ENCODE measurements around the gene TBC1D13. TPM values are rescaled to one million over a fixed set of nuclear protein-coding genes. Genes with fewer than 3 reads are reported as not detected.
A peak's percentile ranks its signal among the peaks of the same experiment; 100 is the strongest.
"Not testable (repeated sequence)": the region's sequence is repeated elsewhere in the genome, so short reads cannot be mapped to it uniquely, and the experiment has no call there.

The TBC1D13 gene
- 16.6 TPM for total RNA-seq
- long read RNA-seq, transcript TBC1D13-202 (12 exons, 3,906 nt) = major isoform, 10 of 28 reads
- long read RNA-seq, partial matches to known transcripts = 13 of 28 reads
- long read RNA-seq, other reads (novel, unspliced or antisense) = 5 of 28 reads

DNA sequence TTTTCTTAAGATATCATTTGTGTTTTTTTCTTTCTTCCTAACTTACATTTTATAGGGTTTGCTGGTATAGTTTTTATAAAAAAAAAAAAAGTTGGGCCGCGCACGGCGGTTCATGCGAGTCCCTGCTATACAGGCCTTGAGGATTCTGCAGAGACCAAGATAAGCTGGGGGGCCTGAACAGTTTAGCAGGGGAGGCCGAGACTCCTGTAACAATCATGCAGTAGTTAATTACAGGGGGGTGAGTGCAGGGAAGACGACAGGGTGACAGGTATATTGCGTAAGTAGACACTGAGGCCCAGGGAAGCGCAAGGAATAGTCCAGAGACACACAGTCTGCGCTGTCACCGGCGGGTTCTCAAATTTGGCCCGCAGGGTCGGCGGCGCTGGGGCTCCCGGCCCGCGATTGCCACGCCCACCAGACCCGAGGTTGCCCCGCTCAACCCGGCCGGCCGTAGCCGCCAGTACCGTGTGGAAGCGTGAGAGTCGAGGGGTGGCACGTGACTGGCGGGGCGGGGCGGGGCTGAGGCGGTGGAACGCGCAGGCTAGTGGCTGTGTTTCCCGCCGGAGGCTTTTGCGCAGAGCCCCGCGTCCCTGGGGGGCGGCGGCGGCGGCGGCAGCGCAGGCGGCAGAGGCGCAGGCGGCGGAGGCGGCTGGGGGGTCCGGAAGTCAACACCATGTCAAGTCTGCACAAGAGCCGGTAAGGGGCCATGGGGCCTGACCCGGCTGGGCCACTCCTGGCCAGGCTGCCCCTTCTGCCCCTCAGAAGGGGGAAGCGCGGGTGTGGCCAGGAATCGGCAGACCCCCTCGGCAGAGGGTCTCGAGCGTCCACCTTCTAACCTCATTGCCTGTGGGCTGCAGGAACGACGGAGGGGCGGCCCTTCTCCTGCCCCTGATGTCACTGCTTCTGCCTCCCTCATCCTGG is at the start of gene TBC1D13:
TBC1D13 (plus strand) TSS at position 573 of the 921 bp plus-strand sequence; CDS start at position 674, 101 bp downstream.
- ATAC-seq (peak; percentile 98), DNase-seq (ENCODE audit: missing footprints) (peak; percentile 93)
- intact Hi-C loops (cut with DNase I) = loop anchor here (1.0 kb wide), 1 partner anchor 16 kb away; the partner anchor contains the start of gene ZER1

DNA sequence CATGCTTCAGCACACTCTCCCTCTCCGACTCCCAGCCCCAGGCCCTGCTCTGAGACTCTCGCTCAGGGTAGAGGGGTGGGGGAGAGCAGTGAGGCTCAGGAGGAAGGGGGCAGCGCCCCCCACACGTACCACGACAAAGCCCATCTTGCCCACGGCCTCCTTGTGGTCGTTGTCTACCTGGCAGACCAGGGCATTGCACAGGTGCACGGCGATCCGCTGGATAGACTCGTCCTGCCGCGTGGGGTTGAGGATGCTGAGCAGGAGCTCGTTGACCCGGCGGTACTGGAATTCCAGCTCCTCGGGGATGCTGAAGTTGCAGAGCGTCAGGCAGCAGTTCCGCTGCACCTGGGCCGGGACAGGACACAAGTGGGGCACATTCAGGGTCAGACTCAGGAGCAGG is 44.7 kb upstream of the TBC1D13 start:
- no peak for ATAC-seq
- intact Hi-C loops (cut with DNase I) = no loop called here
- DNase-seq (ENCODE audit: missing footprints) = peak; percentile 37

- DNase-seq (ENCODE audit: missing footprints) = peak; percentile 4
- intact Hi-C loops (cut with DNase I) = no loop called here
- no peak for ATAC-seq
Measured at GRCh38 chr9:128743421-128743820, 43.6 kb upstream of the TBC1D13 start.

DNA sequence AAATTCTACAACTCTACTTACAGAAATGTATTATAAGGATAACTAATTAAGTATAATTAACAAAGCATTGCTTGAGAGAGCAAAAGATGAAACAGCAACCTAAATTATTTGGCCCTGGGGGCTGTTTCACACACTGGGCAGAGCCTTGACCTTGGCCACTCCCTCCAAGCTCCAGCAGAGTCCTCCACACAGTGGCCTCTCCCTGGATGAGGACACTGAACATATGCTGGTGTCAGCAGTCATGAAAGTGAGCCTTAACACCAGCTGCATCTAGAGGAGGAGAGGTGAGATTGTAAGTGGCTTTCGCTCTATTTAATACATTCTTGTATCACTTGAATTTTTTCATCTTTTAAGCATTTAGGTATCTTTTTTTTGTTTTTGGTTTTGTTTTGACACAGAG is 39.8 kb upstream of the TBC1D13 start:
- DNase-seq (ENCODE audit: missing footprints) (no peak), ATAC-seq (no peak)
- intact Hi-C loops (cut with DNase I) = no loop called here

GRCh38 chr9:128750926-128751595 is 36.0 kb upstream of the TBC1D13 start:
- DNase-seq (ENCODE audit: missing footprints) = peak; percentile 55
- intact Hi-C loops (cut with DNase I) = no loop called here
- no peak for ATAC-seq

DNA sequence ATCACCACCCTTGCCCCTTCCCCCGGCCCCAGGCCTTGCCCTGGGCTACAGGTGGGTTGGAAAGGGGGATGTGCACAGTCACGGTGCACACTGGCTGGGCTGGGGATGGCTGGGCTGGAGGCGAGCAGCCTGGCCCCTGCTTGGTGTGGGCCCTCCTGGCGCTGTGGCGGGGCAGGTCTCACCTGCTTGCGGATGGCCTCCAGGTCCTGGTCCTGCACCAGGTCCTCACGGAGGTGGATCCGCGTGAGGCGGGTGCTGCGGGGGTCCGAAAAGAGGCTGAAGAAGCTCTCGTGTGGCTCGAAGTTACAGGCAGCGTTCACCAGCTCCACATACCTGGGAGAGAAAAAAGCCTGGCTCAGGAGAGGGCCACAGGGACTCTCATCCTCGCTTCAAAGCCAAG is 33.4 kb upstream of the TBC1D13 start:
- peak; percentile 66 for DNase-seq (ENCODE audit: missing footprints)
- no peak for ATAC-seq
- intact Hi-C loops (cut with DNase I) = no loop called here

- intact Hi-C loops (cut with DNase I) = no loop called here
- ATAC-seq (no peak), DNase-seq (ENCODE audit: missing footprints) (no peak)
Measured at GRCh38 chr9:128757602-128758001, 29.5 kb upstream of the TBC1D13 start.

GRCh38 chr9:128762671-128763449 is 24.2 kb upstream of the TBC1D13 start:
- DNase-seq (ENCODE audit: missing footprints) = peak; percentile 62
- intact Hi-C loops (cut with DNase I) = no loop called here
- ATAC-seq = no peak

DNA sequence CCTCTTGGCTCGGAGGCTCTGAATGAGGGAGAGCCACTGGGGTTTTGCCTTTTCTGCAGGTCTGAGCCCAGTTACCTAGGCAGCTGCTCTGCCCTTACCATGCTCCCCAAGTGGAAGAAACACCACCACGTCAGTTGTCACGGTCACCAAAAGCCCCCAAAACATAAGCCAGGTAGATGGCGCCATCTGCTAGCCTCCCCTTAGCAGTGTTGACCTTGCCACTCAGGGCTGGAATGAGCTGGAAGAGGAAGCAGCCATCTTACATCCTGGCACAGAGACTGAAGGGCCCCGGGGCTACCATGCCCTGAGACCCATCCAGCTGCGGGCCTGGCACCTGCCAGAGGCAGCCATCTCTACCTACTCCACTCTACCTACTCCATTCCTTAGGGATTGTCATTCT is 22.7 kb upstream of the TBC1D13 start:
- intact Hi-C loops (cut with DNase I) = no loop called here
- peak; percentile 15 for DNase-seq (ENCODE audit: missing footprints)
- ATAC-seq = no peak

DNA sequence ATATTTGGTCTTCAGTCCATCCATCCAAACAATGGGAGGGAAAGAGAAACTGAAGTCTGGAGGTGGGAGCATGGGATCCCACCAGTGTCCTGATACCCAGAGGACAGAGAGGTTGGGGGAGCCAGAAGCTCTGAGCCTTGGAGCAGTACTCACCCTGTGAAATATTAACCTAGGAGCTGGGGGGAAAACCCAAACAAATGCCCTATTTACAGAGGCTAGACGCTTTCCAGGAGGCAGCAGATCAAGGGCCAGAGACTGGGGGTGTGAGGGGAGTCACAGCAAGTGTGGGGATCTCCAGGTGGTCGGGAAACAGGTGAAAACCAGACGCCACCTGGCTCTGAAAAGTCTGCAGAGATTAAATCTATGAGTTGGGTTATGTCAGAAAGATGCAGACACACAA is 21.6 kb upstream of the TBC1D13 start:
- DNase-seq (ENCODE audit: missing footprints) = peak; percentile 1
- ATAC-seq = no peak
- intact Hi-C loops (cut with DNase I) = no loop called here

- ATAC-seq = no peak
- peak; percentile 27 for DNase-seq (ENCODE audit: missing footprints)
- intact Hi-C loops (cut with DNase I) = no loop called here
Measured at GRCh38 chr9:128768606-128769005, 18.4 kb upstream of the TBC1D13 start.

DNA sequence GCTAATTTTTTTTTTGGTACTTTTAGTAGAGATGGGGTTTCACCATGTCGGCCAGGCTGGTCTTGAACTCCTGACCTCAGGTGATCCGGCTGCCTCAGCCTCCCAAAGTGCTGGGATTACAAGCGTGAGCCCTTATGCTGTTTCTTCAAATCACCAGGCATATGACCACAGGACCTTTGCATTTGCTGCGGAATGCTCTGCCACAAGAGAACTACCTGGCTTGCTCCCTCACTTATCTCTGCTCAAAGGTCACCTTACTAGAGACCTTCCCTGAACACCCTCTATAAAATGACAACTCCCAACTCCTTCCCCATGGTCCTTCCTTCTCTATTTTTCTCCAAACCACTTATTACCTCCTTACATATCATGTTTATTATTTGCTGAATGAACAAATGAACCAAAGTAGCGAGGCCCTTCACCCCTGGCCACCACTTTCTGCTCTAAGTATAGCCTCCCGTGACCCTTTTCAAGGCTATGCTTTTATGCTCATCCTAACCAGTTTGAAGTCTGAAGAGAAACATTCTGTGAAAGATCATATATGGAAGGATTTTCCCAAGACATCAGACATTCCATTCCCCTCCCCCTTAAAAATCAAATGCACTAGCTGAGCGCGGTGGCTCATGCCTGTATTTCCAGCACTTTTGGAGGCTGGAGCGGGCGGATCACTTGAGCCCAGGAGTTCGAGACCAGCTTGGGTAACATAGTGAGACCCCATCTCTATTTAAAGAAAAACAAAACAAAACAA is 16.6 kb upstream of the TBC1D13 start:
- intact Hi-C loops (cut with DNase I) = loop anchor here (1.0 kb wide), 1 partner anchor 17 kb away; the partner anchor contains the start of gene TBC1D13
- DNase-seq (ENCODE audit: missing footprints) (no peak), ATAC-seq (no peak)

GRCh38 chr9:128771094-128771721 is 15.8 kb upstream of the TBC1D13 start:
- intact Hi-C loops (cut with DNase I) = loop anchor here (1.0 kb wide), 1 partner anchor 16 kb away; the partner anchor contains the start of gene TBC1D13
- ATAC-seq (peak; percentile 5), DNase-seq (ENCODE audit: missing footprints) (no peak)

DNA sequence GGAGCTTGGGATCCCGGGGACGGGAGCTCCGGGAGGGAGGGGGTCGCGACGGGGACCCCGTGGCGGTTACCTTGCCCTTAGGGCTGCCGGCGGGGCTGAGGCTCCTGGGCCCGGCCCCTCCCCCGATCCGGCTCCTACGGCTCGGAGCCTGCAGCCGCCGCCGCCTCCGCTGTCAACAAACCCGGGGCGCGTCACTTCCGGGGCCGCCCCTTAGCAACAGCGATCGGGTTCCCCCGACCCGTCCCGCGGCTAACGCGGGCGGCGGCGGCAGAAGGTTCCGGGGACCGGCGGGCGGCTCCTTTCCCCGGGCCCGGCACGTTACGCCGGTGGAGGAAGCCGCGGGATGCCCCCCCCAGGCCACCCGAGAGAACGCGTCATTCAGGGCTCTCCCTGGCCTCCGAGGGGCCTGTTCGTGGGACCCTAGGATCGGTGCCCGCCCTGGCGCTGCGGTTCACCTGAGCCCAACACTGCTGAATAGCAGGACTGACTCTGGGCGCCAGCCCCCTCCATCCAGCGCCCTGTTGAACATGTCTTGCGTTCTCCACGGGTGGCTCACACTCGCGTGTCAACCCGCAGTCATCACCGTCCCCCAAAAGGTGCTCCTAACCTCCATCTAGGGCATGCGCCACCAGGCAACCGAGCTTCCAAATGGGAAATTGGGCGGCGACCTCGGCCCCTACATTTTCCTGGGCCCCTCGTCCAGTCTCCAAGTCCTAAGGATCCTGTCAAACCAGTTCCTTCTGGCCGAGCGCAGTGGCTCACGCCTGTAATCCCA is 15.1 kb upstream of the TBC1D13 start, which contains the start of gene ZER1:
ZER1 (minus strand) TSS at position 183 of the 775 bp plus-strand sequence. CDS start 16,362 bp downstream, outside the sequence.
- intact Hi-C loops (cut with DNase I) = loop anchor here (1.0 kb wide), 1 partner anchor 15 kb away; the partner anchor contains the start of gene TBC1D13
- DNase-seq (ENCODE audit: missing footprints) = peak; percentile 99
- peak; percentile 98 for ATAC-seq

- intact Hi-C loops (cut with DNase I) = no loop called here
- DNase-seq (ENCODE audit: missing footprints) (no peak), ATAC-seq (no peak)
Measured at GRCh38 chr9:128773049-128773448, 14.0 kb upstream of the TBC1D13 start.

DNA sequence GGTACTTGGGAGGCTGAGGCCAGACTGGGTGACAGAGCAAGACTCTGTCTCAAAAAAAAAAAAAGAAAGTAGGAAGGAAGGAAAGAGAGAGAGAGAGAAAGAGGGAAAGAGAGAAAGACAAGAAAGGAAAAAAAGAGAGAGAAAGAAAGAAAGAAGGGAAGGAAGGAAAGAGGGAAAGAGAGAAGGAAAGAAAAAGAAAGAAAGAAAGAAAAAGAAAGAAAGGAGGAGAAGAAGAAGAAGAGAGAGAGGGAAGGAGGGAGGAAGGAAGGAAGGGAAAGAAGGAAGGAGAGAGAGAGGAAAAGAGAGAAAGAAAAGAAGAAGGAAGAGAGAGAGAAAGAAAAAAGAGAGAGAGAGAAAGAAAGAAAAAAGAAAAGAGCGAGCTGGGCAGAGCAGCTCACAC is 12.2 kb upstream of the TBC1D13 start:
- no peak for DNase-seq (ENCODE audit: missing footprints)
- intact Hi-C loops (cut with DNase I) = no loop called here
- ATAC-seq = no peak

DNA sequence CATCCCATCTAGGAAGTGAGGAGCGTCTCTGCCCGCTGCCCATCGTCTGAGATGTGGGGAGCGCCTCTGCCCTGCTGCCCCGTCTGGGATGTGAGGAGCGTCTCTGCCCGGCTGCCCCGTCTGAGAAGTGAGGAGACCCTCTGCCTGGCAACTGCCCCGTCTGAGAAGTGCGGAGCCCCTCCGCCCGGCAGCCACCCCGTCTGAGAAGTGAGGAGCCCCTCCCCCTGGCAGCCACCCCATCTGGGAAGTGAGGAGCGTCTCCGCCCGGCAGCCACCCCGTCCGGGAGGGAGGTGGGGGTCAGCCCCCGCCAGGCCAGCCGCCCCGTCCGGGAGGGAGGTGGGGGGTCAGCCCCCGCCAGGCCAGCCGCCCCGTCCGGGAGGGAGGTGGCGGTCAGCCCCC is 7.0 kb upstream of the TBC1D13 start:
- peak; percentile 37 for DNase-seq (ENCODE audit: missing footprints)
- ATAC-seq; intact Hi-C loops (cut with DNase I): not testable (repeated sequence)

Measured in Right ventricle myocardium inferior (tissue), 1 donor.